ENCODE measurements around the gene MLF2.

Gene MLF2

DNA sequence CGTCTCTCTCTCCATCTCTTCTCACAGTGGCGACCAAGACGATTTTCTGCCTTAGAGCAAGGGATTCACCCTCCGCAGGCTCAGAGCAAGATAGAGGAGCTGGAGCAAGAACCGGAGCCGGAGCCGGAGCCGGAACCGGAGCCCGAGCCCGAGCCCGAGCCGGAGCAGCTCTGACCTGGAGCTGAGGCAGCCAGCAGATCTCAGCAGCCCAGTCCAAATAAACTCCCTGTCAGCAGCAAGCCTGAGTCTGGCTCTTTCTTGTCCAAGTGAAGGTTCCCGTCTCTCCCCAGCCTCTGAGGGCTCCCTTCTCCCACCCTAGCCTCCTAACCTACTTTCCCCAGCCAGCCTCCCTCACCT lies 25.3 kb upstream of the MLF2 start:
- DNase-seq (ENCODE audit: low spot score) = no peak

DNA sequence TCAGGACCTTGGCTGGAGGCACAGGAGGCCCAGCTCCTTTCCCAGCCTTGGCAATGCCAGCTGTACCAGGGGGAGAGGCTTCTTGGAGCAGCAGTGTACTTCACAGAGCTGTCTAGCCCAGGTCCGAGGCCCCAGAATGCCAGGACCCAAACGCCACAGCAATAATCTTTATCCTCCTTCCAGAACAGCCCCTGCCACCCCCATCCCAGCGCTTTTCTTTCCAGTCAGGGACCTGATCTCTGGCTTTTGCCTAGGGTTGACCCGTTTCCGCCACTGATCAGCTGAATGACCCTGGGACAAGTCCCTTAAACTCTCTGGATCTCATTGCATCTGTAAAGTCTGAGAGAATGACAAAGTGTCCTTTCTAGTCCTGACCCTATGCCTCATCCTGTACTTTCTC lies 24.4 kb upstream of the MLF2 start:
- no peak for DNase-seq (ENCODE audit: low spot score)

DNA sequence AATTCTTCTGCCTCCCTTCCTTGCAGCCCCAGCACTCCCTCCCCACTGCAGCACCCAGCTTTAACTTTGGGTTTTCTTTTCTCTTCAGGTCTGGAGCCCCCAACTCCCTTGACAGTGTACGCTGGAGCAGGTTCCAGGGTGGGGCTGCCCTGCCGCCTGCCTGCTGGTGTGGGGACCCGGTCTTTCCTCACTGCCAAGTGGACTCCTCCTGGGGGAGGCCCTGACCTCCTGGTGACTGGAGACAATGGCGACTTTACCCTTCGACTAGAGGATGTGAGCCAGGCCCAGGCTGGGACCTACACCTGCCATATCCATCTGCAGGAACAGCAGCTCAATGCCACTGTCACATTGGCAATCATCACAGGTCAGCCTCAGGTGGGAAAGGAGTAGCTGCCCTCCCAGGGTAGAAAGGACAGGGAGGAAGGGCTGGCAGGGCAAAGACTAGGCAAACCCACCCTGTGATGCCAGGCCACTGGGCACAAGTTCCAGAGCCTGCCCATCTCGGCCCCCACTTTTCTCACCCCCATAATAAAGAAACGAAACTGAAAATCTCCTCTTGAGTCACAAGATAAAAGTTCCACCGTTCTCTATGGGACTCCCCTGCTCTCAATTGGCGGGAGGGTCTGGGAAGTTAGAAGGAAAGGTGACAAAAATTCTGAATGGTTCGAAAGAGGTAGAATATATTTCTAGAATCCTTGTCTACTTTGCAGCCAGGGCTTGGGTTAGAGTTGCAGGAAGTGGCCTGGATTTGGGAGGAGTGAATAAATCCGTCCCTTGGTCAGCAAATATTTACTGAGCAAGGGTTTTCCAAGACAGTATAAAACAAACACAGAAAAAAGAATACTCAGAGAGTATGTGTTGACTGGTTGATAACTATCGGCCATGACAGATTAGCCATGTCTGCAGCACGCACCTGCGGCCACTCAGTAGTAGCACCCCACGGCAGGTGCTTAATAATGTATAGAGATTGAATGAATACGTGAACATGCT lies 22.5 kb upstream of the MLF2 start:
- no peak for DNase-seq (ENCODE audit: low spot score)

DNA sequence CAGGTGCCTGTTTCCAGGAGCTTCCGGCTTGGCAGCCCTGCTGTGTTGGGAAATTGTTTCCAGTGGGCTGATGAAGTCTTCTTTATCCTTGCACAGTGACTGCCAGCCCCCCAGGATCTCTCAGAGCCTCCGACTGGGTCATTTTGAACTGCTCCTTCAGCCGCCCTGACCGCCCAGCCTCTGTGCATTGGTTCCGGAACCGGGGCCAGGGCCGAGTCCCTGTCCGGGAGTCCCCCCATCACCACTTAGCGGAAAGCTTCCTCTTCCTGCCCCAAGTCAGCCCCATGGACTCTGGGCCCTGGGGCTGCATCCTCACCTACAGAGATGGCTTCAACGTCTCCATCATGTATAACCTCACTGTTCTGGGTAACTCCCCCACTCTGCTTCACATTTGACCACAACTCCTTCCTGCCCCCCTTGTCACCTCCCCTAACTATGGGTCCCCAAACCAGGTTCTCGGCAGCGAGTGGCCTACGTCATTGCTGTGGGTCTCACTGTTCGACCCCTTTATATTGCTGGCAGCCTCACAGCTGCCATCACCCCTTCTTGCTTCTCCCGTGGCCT lies 21.6 kb upstream of the MLF2 start:
- DNase-seq (ENCODE audit: low spot score) = no peak

DNA sequence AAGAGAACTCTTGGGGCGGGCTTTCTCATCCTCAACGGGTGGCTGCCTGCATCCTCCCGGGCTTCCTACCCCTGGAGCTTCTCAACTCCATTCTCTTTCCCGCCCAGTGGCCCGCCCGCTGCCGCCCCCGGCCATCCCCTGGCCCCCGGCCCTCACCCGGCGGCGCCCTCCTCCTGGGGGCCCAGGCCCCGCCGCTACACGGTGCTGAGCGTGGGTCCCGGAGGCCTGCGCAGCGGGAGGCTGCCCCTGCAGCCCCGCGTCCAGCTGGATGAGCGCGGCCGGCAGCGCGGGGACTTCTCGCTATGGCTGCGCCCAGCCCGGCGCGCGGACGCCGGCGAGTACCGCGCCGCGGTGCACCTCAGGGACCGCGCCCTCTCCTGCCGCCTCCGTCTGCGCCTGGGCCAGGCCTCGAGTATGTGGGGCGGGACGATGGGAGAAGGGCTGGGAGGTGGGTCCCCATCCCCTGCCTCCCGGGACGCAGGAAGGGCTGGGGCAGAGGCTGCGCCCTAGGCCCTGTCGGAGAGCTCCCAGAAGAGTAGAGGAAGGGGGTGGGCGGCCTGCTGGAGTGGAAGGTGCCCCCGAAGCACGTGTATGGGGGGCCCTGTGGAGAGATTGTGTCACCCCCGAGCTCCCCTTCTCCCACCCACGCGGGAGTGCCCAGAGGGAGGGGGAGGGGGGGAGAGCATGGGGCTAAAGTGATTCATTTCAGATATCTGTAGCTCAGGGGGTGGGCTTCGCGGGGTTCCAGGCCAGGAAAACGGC lies 20.8 kb upstream of the MLF2 start:
- no peak for DNase-seq (ENCODE audit: low spot score)

DNA sequence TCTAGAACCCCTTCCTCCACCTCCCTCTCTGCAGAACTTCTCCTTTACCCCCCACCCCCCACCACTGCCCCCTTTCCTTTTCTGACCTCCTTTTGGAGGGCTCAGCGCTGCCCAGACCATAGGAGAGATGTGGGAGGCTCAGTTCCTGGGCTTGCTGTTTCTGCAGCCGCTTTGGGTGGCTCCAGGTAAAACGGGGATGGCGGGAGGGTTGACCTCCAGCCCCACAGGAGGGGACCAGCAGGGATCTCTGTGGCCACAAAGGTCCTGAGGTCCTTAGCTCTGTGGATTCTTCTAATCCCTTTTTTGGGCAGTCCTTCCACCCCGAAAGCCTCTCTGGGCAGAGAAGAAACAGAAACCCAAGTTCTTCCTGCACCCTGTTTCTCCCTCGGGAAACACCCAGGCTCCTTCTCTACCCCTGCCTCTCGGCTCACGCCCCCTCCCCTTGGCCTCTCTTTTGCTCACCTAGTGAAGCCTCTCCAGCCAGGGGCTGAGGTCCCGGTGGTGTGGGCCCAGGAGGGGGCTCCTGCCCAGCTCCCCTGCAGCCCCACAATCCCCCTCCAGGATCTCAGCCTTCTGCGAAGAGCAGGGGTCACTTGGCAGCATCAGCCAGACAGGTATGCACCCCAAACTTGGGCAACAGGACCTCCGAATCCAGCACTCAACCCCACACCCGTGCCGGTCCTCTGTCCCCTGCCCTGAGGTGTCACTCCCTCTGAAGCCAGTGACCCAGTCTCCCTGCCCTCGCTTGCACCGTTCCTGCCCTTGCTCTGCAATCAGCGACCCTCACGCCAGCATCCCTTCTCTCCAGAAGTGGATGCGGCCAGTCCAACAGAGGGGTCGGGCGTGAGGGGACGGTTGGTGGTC lies 20.0 kb upstream of the MLF2 start:
- no peak for DNase-seq (ENCODE audit: low spot score)

DNA sequence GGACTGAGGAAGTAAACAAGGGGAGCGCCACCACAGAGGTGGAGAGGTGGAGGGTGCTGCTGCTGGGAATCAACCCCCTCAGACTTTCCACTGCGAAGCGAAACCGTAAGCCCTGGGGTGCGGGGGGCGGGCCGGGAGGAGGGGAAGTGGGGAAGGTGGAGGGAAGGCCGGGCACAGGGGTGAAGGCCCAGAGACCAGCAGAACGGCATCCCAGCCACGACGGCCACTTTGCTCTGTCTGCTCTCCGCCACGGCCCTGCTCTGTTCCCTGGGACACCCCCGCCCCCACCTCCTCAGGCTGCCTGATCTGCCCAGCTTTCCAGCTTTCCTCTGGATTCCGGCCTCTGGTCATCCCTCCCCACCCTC lies 19.4 kb upstream of the MLF2 start, which contains the start of gene LAG3:
Gene LAG3, plus strand, starts transcription at position 190 of the 365 bp plus-strand sequence. CDS start 333 bp downstream, outside the sequence.
- no peak for DNase-seq (ENCODE audit: low spot score)

DNA sequence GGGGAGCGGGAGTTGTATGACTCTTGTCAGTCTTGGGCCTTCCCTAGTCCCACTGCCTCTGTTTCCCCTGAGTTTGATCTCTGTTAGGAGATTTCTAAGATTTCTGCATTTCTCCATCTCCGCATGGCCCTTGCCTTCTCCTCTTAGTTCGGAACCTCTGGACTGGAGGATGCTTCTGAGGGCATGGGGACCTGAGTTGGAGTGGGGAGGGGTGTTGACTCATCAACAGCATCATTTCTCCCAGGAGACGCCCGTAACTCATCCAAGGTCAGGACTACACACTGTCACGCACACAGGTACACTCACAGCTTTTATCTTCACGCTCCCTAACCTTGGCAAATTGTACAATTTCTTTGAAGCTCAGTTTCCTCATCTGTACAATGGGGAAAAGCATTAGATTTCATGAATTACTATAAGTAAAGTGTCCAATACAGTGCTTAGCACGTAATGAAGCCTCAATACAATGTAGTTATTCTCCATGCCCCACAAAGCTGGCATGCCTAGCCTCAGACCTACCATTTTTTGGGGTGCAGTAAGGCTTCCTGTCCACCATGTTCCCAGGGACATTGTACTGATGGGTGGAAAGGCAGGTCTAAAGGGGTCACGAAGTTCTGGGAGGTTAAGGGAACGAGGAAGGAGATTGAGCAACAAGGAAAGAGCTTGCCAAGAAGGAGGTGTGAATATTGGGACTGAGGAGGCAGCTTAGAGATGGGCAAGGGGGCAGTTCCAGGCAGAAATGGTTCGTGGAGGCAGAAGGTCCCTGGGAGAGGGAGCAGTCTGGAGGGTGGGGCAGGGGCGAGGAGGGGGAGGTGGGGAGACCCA lies 18.8 kb upstream of the MLF2 start:
- DNase-seq (ENCODE audit: low spot score) = no peak

DNA sequence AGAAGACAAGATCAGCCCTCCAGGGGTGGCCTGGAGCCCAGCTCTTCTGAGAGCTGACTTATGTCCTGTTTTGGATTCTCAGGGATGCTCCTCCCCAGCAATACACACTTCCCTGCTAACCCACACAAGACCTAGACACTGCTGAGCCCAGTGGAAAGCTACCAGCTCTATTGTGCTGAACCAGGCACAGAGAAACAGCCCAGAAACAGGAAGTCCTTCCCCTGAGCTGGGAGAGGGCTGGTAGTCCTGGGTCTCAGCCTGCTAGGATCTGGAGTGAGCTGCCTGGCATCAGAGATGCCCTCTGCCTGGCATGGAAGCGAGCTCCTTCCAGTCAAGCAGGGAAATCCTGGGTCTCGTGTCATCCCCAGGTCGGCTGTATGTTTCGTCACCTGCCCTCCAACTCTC lies 18.2 kb upstream of the MLF2 start:
- DNase-seq (ENCODE audit: low spot score) = no peak

DNA sequence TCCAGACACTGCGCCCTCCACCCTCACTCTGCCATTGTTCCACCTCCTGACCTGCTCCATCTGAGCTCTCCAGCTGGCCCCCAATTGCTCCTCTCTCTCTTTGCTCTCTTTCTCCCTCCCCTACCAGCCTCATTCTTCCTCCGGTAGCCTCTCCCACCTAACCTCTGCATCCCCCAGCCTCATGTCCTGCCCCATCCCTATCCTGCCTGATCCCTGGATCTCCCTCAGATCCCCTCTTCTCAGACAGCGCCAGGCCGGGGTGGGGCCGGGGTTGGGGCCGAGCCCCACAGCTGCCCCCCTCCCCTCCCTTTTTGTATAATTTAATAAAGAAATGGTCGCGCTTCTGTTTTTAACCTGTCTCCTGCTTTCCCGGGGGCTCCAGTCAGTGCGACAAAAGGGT lies 17.7 kb upstream of the MLF2 start:
- DNase-seq (ENCODE audit: low spot score) = no peak

DNA sequence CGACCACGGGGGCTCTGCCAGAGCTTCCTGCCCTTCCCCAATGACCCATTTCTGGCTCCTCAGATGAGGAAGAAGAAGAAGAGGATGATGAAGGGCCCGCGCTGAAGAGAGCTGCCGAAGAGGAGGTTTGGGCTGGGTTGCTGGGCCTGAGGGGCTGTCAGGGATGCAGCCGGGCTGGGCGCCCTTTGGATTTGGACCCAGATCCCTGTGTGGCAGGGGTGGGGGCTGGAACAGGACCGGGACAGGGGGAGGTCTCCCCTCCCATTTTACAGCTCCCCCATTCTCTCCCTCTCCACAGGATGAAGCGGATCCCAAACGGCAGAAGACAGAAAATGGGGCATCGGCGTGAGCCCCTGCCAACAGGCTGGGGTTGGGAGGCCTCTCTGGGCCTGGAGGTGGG lies 17.2 kb upstream of the MLF2 start:
- DNase-seq (ENCODE audit: low spot score) = no peak

DNA sequence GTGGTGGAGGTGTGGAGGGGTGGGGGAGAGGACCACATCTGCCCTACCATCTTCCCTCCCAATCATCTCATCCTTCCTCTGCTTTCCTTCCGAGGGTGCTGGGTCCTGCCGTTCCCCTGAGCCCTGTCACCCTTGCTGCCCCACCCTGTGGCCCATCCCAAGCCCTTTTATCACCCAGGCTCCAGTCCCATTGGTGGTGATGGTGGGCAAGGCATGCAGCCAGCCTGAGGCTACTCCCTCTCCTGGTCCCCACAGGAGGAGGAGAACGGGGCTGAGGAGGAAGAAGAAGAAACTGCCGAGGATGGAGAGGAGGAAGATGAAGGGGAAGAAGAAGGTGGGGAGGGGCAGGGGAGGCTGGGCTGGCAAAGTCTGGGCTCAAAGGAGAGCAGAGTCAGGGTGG lies 16.7 kb upstream of the MLF2 start:
- no peak for DNase-seq (ENCODE audit: low spot score)

DNA sequence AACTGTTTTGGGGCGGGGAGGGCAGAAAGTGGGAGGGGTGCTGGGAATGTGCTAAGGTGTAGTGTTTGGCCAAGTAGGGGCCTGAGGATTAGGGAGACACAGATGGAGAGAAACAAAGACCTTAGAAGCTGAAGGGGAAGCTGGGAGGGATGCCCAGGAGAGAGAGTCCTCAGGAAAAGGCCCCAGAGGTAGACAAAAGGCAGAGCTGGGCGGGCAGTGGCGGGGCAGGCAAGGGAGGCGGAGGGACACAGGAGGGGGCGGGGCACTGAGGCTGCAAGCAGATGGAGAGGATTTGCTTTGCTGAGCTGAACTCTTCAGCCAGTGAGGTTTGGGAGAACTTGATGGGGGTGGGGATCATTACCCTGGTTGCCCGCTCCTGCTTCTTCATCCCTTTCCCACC lies 16.0 kb upstream of the MLF2 start:
- no peak for DNase-seq (ENCODE audit: low spot score)

DNA sequence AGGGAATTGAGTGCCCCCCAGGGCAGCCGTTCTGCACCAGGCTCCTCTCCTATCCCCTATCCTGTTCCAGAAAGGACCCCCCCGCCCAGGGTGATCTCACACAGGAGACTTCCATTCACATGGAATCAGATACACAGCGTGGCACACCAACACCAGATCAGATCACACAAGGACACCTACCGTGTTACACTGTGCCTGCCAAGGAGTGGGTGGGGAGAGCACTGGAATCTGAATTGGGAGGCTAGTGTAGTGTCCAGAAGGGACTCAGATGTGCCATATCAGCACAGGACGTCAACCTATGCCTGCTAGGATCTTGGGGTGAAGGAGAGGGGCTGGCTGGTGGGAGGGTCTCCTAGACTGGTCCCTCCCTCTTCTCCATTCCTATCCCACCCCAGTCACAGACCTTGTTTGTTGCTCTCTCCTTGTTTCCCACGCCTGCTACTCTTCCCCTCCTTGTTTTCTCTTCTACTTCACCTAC lies 15.5 kb upstream of the MLF2 start:
- DNase-seq (ENCODE audit: low spot score) = no peak

DNA sequence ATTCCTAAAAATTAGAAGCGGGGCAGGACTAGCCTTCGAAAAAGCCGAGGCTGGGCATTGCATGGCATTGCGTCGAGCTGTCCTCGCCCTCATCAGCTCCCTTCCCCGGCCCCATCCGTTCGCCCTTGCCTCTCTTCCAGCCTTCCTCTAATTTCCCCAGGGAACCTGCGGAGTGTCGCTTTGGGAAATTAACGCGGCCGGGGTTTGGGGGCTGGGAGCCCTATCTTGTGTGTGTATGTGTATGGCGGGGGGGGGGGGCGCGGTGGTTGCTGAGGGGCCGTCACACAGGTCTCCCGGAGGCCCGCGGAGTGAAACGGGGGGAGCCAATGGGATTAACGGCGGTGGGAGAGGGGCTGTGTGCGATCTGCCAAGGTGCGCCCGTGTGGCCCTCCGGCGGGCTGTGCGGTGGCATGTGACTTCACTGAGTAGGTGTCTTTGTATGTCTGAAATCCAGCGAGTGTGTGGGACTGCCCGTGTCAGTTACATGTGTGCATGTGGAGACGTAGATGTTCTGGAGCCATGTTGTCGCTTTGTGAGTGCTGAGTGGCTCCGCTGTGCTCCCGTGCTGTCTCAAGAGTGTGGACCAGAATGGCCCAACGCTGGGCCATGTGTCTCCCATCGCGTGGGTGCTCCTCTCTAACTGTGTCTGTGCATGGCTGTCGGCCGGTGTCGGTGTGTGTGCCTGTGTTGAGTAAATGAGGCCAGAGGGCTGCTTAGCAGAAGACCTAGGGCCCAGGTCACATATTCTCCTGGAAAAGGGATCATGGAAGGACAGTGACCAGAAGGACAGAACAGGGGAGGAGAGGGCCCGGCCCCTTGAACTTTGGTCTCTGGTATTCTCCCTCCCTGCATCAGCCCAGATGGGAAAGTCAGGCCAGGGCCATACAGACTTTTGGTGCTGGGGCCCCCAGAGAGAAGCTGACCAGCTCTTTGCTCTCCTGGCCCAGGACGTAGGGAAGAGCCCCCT lies 14.7 kb upstream of the MLF2 start:
- DNase-seq (ENCODE audit: low spot score) = peak; percentile 22

DNA sequence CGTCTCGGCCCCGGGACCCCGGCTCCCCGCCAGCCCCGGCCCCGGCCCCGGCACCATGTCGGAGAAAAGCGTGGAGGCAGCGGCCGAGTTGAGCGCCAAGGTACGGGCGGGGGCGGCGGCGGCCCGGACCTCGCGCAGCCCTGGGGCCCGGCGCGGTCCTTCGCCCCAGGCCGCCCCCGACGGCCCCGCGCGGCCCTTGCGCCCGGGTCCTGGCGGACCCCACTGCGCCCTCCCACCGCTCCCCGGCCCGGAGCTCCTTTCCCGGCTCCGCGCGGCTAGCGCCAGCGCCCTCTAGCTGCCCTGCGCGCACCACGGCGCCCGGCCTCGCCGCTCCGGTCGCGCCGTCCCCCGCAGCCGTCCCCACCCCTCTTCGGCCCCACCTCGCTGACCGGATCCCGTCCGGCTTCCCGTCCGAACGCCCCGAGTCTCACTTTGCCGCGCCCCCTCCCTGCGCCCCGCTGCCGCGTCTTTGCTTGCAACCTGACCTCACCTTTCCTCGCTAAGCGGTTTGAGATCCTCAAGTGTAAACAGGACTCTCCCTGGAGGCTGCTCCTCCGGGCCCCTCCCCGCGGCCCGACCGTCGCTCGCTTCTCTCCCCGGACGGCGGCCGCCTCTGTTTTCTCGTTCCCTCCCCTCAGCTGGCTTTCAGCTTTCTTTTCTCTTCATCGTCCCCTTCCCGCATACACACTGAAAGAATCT lies 13.9 kb upstream of the MLF2 start:
- peak; percentile 79 for DNase-seq (ENCODE audit: low spot score)

DNA sequence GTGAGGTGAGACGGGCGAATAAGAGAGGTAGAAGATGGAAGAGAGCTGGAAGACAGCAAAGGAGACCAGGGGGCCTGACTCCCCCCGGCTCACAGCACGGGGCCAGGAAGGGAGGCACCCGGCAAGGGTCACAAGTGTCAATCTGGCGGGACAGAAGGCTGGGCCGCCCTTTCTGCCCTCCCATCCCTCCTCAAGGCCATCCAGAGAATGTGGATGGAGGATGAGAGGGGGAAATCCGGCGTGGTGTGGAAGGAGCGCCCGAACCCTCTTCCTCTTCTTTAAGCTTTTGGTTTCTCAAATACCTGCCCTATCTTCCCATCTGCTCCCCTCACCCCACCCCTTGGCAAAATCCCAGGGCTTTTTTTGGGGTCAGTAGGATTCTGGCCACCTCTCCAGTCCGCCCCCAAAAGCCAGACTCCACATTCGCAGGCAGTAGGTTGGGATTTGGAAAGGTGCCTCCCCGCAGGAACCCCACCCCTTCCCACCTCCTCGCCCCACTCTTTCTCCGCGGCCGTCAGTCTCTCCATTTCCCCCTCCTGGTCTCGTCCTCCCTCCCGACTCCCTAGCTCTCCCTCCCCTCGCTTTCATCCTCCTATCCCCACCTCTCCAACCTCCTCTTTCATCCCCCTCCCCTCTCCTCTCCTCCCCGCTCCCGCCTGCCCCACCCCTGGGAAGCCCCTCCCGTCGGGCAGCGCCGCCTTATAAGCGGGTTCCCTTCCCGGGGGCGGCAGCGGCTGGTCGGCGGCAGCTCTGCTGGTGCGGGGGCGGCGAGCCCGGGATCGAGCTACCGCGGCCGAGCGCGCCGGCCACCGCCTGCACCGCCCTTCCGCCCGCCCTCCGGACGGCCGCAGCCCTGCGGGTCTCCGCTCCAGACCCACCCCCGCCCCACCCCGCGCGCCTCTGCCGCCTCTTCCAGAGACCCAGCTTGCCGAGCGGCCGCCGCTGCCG lies 13.0 kb upstream of the MLF2 start, which contains the start of gene PTMS:
Gene PTMS, plus strand, starts transcription at position 730 of the 948 bp plus-strand sequence. CDS start 343 bp downstream, outside the sequence.
- DNase-seq (ENCODE audit: low spot score) = peak; percentile 88

Data from kidney tubule cell (primary cell).